Stimulated activated CD8-positive, alpha-beta memory T cell treated with anti-CD3 and anti-CD28 coated beads, Interleukin-12 subunit alpha, Interleukin-12 subunit beta, amount 100 ng/mL, for 24 hours (primary cell): ENCODE results near the gene MSN.
A peak's percentile ranks its signal among the peaks of the same experiment; 100 is the strongest.
"Not testable (repeated sequence)": the region's sequence is repeated elsewhere in the genome, so short reads cannot be mapped to it uniquely, and the experiment has no call there.

ENCODE experiments used
- DNase-seq: peaks from one replicate; pipeline ENCODE4 v3.0.0-alpha.2; 2020; ENCODE audit errors: extremely low read depth

The MSN gene

DNA sequence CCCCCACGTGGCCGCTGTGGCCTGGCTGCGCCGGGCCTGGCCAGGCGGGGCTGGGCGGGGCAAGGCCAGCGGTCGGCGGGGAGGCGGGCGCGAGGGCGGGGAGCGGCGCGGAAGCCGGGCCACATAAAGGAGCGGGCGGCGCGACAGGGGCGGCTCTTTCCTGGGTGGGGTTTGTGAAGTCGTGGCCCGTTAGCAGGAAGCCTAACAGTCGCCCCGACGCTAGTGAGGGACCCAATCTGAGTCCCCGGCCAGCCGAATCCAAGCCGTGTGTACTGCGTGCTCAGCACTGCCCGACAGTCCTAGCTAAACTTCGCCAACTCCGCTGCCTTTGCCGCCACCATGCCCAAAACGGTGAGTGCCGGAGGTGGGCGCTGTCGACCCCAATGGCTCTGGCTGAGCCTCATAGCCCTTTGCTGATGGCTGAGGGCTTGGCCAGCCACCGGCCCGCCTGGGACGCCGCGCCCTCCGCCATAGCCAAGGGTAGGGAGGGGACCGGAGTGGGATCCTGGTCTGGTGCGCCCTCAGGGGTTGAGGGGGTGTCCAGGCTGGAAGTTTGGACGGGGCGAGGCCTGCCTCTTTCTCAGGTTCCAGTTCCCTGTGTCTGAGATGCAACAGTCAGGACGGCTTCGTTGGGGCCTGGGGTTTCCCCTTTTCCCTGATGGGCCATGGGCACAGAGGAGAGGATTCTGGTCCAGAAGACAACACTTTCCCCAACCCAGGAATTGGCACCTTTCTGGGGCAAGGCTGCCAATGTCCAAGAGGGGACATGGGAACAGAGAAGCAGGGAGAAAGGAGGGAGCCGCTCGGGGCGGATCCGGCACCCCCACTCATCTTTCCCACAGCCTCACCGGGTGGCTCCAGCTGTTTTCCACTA, at the start of gene MSN:
Gene MSN (plus strand): TSS at position 152 of the 874 bp plus-strand sequence. CDS start 188 bp downstream, at position 340.
- DNase-seq = peak; percentile 39

DNA sequence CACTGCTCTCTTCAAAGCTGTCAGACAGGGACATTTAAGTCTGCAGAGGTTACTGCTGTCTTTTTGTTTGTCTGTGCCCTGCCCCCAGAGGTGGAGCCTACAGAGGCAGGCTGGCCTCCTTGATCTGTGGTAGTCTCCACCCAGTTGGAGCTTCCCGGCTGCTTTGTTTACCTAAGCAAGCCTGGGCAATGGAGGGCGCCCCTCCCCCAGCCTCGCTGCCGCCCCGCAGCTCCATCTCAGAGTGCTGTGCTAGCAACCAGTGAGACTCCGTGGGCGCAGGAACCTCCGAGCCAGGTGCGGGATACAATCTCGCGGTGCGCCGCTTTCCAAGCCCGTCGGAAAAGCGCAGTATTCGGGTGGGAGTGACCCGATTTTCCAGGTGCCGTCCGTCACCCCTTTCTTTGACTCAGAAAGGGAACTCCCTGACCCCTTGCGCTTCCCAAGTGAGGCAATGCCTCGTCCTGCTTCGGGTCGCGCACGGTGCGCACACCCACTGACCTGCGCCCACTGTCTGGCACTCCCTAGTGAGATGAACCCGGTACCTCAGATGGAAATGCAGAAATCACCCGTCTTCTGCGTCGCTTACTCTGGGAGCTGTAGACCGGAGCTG, 47.3 kb upstream of the MSN start:
- not testable (repeated sequence) for DNase-seq

DNA sequence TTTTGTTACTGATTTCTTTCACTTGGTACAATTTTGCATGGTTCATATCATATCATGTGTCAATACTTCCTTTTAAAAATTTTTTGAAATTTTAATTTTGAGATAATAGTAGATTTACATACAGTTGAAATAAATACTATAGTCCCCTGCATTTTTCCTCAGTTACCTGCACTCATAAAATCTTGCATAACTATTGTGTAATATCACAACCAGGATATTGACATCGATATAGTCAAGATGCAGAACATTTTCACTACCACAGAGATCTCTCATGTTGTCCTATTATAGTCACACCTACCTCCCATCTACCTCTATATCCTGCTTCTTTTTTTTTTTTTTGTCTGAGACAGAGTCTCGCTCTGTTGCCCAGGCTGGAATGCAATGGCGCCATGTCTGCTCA, 36.7 kb upstream of the MSN start:
- DNase-seq = no peak

DNA sequence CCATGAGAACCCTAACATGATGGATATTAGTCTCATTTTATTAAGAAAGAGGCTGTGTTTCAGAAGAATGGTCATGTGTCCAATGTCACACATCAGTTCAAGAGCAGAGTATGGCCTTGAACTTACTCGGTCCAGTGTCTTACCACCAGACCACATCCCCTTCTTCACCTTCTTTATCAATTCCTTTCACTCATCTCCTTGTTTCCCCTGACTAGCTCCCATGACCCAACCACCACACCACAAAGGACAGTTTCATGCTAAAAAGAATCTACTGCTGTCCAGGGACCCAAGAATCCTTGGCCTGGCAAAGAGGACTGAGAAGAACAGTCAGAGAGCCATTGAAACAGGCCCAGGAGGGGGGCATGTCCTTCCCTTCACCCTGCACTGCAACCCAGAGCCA, 33.6 kb upstream of the MSN start:
- no peak for DNase-seq

DNA sequence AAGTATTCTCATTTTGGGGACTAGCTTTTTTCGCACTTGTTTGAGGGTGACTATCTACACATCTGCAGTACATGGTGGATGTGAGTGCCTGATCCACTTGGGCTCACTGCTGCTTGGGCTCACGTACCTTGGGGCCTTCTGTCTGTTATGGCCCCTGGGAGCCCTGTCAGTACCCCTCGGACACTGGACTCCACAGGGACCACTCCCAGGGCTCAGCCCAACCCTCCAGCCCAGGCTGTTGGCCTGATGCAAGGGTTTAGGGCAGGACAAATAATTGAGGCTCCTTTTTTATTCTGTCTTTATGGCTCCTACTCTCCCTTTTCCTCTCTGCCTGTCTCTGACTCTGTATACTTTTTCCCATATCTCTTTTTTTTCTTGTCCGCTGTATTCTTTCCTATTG, 32.7 kb upstream of the MSN start:
- DNase-seq = no peak

DNA sequence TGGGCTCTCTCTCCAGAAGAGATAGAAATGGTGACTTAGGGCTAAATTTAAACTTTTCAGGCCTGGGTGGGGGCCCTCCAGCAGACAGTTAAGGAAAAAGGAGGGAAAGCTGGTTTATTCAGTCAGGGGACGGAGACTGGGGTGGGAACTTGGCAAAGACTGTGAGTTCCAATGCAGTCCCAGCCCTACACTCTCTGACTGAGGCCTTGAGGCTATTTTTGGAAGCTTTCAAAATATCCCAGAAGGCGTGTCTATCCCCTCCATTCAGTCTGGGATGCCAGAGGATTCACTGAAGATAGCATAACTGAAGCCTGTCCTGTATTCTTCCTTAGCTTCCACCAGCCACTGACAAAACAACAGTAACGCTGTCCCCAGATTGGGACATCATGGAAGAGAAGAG, 32.1 kb upstream of the MSN start:
- DNase-seq = no peak

DNA sequence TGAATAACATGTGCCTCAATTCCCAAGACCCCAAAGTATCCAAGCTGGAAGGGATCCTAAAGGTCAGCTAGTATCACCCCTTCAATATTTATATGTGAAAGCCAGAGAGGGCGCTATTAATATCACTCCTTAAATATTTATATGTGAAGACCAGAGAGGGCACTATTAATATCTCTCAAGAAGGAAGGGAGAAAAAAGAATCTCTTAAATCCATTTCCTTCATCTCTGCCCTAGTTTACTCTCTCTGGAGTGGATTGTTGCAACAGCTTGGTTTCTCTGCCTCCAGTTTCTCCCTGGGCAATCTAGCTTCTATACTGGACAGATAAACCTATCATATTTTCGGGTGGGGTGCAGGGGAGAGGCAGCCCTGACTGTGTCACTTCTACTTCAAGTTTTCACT, 31.6 kb upstream of the MSN start:
- DNase-seq = no peak

DNA sequence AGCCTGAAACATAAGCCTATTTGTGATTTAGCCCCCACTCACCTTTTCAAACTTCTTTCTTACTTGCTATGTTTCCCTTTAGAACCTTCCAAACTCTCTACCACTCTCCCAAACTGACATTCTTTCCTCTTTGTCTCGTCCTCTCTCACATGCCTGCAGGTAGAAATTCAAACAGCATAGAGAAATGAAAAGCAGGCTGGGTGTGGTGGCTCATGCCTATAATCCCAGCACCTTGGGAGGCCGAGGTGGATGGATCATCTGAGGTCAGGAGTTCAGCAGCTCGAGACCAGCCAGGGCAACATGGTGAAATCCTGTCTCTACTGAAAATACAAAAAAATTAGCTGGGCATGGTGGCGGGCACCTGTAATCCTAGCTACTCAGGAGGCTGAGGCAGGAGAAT, 31.2 kb upstream of the MSN start:
- not testable (repeated sequence) for DNase-seq

DNA sequence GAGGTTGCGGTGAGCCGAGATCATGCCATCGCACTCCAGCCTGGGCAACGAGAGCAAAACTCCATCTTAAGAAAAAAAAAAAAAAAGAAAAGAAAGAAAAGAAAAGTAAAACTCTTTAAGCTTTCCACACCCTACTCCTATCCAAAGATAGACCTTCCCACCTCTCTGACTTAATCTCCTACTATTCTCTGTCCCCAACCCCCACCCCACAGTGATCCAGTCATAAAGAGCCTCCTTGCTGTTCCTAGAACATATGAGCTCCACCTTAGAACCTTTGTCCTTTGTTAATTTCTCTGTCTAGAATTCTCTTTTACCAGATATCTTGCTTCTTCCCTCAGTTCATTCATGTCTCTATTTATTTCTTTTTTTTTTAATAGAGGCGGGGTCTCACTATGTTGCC, 30.1 kb upstream of the MSN start:
- no peak for DNase-seq

DNA sequence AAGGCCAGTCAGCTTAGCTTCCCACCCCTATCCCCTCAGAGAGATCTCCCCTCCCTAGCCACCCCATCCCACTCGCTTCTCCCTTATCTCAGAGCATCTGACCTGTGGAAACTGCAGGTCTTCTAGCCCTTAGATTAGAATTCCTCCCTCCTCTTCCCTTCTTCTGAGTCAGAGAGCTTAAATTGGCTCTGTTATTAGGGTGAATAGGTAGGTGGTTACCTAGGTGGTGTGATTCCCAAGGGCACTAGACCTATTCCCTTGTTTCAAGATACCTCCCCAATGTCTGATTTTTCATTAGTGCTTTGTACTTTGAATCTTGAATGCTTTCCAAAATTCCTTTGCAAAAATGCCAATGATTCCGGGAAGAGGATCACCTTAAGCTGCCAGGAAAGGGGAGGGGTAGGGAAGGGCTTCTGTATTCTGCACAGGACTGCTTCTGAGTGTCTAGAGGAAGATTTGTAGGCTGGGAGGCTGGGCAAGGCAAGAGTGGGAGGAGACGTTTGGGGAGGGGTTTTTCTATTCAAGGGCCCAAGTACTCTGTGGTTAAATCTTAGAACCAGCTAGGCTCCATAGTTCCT, 24.5 kb upstream of the MSN start:
- no peak for DNase-seq

DNA sequence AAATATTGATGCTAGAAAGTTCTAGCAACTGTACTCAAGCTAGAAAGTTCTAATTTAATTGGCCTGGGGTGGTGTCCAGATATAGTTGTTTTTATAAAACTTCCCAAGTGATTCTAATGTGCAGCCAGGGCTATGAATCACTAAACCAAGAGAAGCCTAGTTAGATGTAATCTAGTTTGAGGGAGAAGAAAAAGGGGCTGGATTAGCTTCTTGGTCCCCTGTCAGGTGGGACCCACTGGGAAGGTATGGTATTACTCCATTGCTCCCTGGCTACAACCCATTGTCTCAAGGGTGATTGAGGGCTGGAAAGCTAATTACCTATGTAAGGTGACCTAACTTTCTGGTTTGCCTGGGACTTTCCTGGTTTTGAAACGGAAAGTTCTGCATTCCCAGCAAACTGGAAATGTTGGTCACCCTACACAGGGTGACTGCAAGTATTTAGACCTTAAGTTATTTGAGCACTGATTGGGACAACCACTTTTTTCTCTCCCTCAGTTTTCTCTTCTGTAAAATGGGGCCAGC, 23.9 kb upstream of the MSN start:
- no peak for DNase-seq

DNA sequence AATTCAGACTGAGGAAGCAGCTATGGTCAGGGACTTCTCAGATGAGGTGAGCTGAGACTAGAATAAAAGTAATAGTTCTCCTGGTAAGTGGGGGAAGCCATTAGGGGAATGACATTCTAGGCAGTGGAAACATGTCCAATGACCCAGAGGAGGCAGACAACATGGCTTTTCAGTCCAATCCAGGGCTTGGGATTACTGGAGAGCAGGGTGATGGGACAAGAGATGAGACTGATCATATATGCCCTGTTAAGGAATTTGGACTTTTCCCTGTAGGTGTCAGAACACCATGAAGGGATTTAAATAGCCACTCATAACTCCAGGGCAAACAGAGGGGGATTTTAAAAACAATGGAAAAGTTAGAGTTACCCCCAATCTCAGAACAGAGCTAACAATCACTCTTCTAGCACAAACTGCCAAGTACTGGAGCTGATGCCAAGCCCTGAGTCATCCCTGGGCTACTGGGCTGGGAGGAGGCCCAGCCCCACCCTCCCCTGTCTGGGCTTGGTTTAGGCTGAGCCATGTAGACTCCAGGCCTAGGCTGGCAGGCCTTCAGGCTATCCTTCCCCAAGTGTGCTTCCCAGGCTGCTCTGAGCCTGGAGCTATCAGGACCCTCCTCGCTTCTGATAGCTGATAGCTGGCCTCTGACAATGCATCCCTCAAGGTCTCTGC, 22.7 kb upstream of the MSN start:
- DNase-seq = no peak

DNA sequence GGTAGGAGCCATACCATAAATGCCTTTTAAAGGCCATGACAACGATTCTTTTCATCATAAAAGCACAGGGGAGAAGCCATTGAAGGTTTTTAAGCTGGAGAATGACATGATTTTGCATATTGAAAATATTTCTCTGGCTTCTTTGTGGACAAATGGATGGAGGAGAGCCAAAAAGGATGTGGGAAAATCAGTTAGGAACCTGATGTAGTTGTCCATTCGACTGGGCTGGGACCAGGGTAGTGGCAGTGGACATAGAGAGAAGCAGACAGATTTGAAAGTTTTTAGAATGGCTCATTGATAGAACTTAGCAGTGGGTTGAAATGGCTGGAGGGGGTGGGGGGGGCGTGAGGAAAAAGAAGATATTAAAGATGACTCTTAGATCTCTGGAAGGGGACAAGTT, 19.7 kb upstream of the MSN start:
- no peak for DNase-seq

DNA sequence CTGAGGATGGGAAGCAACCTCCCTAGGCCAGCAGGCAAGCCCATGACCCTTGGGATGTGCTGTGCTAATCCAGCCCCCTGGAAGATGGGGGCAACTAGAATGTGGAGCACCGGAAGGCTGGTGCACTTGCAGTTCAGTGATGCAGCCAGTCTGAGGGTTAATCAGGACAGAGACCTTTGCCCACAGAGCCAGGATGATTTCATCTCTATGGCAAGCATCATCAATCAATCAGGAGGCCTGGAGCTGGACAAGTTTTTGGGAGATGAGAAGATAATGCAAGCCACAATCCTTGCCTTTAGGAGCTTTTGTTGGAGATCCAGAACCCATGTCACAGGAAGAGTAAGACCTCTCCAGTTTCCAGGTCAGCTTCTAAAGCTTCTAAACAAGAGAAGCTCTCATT, 15.4 kb upstream of the MSN start:
- no peak for DNase-seq

DNA sequence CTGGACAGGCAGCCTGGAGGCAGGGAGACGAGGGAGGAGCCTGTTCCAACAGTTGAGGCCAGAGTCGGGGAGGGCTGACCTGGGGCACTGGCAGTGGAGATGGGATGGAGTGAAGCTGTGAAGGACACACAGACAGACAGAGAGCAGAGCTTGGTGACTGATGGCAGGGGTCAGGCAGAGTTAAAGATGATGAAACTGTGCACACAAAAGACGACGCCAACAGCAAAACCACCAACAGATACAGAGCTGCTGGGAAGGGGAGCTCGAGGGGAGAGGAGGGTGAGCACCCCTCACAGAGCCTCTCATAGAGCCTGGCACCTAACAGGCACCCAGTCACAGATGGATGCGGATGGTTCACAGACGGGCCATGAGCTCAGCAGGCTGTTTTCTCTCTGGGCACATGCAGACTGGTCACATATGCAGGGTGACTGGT, 10.4 kb upstream of the MSN start:
- not testable (repeated sequence) for DNase-seq

DNA sequence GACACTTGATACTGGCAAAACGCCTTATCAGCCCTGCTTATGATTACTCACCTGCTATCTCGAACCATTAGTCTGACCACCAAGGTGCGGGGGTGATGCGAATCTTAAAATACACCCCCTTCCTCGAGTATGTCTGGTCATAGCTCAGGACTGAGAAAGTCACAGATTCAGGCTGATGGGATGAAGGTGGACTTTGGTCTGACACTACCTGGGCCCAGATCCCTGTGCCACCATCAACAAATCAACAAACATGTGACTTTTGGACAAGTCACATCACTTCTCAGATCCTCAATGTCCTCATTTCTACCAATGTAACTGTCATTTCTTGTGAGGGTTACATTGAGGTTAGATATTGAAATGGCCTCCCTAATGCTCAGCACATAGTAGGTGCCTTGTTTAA, 9.8 kb upstream of the MSN start:
- no peak for DNase-seq

DNA sequence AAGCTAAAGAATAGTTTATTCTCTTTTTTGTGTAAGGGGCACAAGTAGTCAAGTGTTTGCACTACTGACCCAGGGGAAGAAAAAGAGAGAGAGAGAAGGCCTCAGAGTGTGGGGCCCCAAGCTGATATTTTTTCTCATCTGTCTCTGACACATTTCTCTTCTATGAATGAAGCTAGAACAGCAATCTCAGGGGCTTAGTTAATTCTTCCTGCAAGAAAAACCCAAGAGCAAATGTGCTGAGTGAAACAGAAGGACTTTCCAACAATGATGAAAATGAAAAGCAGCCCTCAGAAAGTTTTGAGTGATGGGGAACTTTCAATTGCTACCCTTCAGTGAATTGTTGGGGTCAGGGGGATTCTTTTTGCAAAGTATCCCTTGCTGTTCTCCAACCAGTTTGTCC, 9.2 kb upstream of the MSN start:
- DNase-seq = no peak

DNA sequence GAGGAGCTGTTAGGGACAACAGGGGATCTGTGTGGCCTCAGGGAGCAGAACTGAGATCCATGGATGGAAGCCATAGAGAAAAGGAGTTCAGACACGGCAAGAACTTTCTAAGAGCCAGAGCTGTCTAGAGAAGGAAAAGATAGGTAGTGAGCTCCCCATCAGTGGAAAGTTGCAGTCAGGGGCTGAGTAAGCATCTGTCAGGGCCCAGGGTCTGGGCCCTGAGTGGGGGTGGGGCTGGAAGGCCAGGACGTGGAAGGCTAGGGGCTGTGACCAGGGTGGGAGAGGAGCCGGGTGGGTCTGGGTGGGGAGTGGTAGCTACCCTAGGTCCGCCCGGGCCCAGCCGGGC, 324 bp upstream of the MSN start:
- no peak for DNase-seq

DNA sequence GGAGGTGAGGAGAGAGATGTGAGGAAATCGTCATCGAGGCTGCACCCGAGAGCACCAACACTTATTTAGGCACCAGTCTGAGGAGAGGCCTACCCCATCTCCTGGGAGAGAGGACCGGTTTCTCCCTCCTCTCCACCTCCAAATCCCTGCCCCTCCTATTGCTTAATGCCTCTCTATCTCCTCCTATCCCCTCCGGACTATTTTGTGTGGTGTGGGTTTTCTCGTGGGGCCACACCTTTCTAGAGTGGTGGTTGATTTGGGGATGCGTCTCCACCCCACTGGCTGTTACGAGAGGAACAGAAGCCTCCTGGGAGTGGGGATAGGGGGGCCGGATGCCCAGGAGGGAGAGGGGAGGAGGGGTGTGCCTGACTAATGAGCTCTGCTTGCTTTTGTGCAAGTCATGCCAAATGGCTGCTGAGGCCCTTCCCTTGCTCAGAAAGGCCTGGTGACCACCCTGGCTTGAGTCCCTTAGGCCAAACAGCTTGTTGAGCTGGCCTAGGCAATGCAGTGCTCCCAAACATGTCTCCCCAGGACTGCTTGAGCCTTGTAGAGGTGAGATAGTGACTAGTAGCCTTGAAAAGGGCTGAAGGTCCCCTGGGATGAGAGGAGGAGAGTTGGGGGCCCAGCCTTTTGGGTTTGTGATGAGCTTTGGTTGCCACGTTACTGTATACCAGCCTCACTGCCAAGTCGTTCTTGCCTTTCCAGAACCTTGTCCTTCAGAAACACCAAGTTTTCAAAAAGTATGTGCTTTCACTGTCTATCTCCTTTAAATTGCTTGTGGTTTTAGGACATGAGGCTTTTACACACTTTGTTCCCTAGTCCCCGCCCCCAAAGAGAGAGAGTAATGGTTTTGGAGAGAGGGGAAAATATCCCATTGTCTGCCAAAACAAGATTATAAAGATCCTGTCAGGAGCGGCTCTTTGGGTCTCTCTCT, 1.2 kb downstream of the MSN start:
- DNase-seq = peak; percentile 28

DNA sequence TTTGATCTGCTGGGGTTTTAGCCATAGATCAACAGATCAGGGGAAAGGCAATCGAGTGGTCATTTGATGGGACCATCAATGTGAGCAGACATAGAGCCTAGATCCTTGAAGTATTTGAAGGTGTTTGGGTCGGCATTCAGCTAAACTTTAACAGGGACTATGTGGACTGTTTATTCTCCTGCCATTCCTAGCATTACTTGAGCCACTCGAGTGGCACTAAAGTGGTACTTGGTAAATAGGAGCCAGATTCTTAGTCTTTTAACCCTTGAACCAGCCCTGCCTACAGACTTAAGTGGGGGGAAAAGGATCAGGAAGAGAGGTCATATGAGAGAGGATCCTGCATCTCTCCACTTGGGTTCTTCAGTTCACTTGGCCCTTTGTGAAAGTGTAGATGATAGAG, 3.8 kb downstream of the MSN start:
- DNase-seq = no peak

DNA sequence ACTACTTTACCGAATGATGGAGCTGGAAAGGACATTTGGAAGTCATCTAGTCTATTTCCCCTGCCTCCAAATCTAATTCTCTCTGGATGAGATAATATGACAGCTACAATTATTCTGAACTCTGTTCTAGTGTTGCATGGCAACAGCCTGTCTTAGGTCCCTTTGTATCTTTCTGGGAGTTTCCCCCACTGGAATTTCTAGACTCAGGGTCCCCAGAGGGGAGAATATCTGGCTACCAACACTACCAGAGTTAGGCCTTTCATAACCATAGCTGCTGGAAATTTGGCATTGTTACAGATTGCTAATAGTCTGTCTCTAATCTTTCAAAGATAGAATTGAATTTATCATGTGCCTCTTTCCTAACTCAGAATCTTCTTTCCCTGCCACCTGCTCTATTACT, 4.5 kb downstream of the MSN start:
- no peak for DNase-seq
